GM12875 (cell line): ENCODE results near the gene FZD4.

Experiments
- H3K4me3 ChIP-seq: one replicate; pipeline ENCODE4 v1.5.1; 2011; ENCODE audit warnings: low read depth, low read length, control low read depth
- TF ChIP-seq, protein P1 (sequence below): IDR thresholded peaks from 2 replicates; pipeline ENCODE4 v1.5.1; 2011; ENCODE audit warnings: low read depth, mild to moderate bottlenecking, control low read depth, inconsistent platforms, low read length, moderate library complexity, borderline replicate concordance; ENCODE audit not compliant: insufficient read depth

FZD4 gene

DNA sequence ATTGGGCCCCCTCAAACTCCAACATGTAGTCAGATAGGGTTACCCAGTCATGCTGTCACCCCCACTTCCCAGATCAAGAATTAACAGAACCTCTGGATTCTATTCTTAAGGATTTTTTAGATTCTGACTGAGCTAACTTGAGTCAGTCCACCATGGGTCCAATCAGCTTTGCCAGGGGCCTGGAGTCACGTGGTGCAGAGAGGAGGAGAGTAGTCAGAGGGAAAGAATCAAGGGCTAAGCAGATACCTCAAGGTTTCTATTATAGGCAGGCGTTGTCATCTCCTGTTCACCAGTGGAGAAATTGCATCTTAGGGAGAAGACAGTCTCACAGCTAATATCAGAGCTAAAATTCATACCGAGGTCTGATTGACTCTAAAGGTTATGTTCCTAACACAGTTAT, 28.2 kb downstream of the FZD4 start:
- no peak overlapping the region for H3K4me3 ChIP-seq
- TF ChIP-seq, protein P1, sequence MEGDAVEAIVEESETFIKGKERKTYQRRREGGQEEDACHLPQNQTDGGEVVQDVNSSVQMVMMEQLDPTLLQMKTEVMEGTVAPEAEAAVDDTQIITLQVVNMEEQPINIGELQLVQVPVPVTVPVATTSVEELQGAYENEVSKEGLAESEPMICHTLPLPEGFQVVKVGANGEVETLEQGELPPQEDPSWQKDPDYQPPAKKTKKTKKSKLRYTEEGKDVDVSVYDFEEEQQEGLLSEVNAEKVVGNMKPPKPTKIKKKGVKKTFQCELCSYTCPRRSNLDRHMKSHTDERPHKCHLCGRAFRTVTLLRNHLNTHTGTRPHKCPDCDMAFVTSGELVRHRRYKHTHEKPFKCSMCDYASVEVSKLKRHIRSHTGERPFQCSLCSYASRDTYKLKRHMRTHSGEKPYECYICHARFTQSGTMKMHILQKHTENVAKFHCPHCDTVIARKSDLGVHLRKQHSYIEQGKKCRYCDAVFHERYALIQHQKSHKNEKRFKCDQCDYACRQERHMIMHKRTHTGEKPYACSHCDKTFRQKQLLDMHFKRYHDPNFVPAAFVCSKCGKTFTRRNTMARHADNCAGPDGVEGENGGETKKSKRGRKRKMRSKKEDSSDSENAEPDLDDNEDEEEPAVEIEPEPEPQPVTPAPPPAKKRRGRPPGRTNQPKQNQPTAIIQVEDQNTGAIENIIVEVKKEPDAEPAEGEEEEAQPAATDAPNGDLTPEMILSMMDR, result no peak

DNA sequence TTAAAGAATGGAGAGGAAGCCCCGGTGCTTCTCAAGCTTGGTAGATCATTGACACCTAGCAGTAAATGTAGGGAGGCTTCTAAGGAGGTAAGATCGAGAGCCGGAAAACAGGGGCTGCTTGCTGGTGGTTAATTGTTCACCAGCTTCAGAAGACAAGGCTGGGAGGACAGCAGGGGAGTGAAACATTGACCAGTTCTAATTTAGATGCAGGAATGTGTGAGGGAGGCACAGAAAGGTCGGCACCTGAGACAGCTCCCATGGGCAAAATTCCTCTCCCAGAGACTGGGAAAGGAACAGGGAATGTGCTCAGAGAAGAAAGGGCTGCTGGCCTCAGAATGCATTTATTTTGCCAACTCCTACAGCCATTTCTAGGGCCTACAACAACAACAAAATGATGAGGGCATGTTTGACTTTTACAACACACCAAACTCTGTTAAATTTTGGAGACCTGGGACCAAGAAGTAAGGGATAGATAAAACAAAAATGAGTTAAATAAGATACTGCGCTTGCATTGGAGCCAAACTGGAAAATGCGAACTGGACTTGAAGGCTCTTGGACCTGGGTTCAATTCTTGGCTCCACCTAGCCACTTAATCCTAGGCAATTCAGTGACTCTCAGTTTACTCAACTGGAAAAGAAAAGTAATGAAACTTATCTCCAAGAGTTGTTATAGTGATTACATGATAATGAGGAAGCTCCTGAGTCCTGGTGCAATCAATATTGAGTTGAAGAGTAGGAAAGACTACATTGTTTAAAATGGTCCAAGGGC, 31.0 kb downstream of the FZD4 start:
- no peak overlapping the region for H3K4me3 ChIP-seq
- TF ChIP-seq, protein P1, result no peak

DNA sequence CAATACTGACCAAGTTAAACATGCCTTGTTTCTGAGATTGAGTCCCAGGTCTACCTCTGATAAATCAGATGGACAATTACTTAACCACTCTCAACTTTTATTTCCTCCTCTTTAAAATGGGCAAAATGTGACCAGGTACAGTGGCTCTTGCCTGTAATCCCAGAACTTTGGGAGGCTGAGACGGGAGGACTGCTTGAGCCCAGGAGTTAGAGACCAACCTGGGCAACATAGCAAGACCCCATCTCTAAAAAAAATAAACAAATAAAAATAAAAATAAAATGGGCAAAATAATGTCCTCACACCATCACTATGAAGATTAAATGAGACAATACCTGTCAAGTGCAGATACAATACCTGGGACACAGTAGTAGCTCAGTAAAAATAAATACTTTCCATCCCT, 33.0 kb downstream of the FZD4 start:
- H3K4me3 ChIP-seq, result no peak overlapping the region
- TF ChIP-seq, protein P1, result no peak

DNA sequence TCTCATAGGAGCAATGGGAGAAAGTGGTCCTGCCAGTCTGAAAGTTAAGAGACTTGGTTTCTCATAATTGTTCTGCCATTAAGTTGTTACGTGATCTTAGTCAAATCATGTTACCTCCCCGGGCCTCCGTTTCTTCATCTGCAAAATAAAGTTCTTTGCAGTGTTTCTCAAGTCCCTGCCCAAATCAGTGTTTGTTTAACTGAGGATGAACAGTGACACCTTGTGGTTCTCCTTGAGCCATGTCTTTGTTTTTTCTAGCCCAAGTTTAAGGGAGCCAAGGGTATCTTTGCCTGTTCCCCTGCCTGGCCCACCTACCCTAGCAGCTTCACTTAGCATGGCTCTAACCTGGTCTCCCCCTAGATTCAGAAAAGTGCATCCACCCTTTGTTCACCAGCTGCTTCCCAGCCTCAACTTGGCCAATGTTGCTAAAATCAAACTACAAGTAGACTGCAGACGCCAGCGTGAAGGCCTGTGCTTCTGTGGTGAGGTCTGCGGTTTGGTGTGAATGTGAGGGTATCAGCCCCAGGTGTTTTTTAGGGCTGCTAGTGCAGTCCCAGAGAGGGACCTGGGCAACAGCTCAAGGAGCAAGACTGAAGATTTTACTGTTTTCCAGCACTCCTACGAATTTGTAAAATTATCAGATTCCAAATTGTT, 35.5 kb downstream of the FZD4 start:
- no peak overlapping the region for H3K4me3 ChIP-seq
- TF ChIP-seq, protein P1, result peak; percentile 53

DNA sequence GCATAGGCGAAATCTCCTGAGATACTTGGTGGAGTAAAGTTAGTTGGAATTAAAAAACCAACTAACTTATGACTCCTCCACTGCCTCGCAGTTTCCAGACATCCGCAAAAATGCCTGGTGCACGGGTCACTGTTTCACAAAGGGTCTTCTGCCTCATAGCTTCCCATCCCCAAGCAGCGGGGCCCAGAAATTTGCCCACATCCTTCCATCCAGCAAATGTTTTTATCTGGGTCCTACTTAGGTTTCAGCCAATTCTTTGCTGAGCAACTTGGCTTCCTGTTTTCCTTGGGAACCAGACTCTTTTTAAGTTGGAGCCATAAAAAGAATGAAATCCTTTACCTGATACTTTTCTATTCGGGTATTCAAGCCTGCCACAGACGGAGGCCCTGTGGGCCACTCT, 36.2 kb downstream of the FZD4 start:
- TF ChIP-seq, protein P1, result no peak
- H3K4me3 ChIP-seq, result no peak overlapping the region

DNA sequence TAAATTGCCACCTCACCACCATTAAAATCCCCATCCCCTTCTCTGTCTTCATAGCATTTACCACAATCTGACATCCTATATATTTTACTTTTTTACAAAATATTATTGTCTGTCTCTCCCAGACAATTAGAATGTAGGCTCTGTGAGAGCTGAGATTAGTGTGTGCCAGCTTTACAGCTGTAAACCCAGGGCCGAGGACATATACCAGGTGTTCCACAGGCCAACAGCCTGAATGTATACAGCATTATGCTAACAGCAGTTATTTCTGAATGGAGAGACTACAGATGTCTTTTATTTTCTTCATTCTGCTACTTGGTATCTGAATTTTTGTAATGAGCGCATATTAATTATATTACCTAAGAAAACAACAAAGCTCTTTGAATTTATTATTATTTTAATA, 36.7 kb downstream of the FZD4 start:
- H3K4me3 ChIP-seq, result no peak overlapping the region
- TF ChIP-seq, protein P1, result no peak

DNA sequence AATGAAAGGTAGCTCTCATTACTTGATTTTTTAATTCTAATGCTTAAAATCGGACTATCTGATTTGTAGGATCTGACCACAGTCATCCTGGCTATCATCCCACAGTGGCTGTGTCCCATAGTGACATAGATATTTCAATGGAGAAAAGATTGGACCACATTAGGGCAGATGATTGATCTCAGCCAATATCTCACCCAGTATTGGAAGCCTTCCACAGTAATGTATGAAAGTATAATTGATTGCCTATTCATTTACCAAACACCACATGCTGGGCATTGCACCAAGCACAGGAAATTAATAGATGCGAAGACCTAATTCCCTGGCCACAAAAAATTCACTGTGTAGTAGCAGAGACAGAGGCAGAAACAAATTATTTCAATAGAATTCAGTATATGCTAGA, 37.6 kb downstream of the FZD4 start:
- TF ChIP-seq, protein P1, result no peak

More for the DNA sequence above, 37.6 kb downstream of the FZD4 start:
- no peak overlapping the region for H3K4me3 ChIP-seq
